HEK293T (cell line): ENCODE results near the gene CPED1.

Source experiments
- ARNT ChIP-seq: fragments of 450-650 bp; IDR thresholded peaks from 2 replicates; pipeline ENCODE4 v1.6.1; 2017; ENCODE audit warnings: mild to moderate bottlenecking
- ELF4 ChIP-seq: fragments of 450-650 bp; IDR thresholded peaks from 2 replicates; pipeline ENCODE4 v1.6.1; 2017; ENCODE audit warnings: antibody characterized with exemption
- HDGF ChIP-seq: fragments of 450-650 bp; IDR thresholded peaks from 2 replicates; pipeline ENCODE4 v1.6.1; 2017; ENCODE audit warnings: antibody characterized with exemption, borderline replicate concordance
- SP1 ChIP-seq: fragments of 450-650 bp; IDR thresholded peaks from 2 replicates; pipeline ENCODE4 v1.6.1; 2017
- SUZ12 ChIP-seq: fragments of 450-650 bp; IDR thresholded peaks from 2 replicates; pipeline ENCODE4 v1.6.1; 2016; ENCODE audit warnings: mild to moderate bottlenecking
- TF ChIP-seq, protein P1 (sequence below): fragments of 450-650 bp; IDR thresholded peaks from 2 replicates; pipeline ENCODE4 v1.6.1; 2016

- TF ChIP-seq HDGF = no peak
- TF ChIP-seq ELF4 = no peak
- TF ChIP-seq, protein P1, sequence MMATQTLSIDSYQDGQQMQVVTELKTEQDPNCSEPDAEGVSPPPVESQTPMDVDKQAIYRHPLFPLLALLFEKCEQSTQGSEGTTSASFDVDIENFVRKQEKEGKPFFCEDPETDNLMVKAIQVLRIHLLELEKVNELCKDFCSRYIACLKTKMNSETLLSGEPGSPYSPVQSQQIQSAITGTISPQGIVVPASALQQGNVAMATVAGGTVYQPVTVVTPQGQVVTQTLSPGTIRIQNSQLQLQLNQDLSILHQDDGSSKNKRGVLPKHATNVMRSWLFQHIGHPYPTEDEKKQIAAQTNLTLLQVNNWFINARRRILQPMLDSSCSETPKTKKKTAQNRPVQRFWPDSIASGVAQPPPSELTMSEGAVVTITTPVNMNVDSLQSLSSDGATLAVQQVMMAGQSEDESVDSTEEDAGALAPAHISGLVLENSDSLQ = no peak
- no peak for TF ChIP-seq SP1
- TF ChIP-seq ARNT = no peak
- no peak for TF ChIP-seq SUZ12
Measured at GRCh38 chr7:121172484-121172883, 184.0 kb downstream of the CPED1 start.
